Measurements from ENCODE around the gene ZDHHC14.

Gene ZDHHC14

GRCh38 chr6:157596886-157597285 lies 215.9 kb downstream of the ZDHHC14 start:
- no peak for DNase-seq (ENCODE audit: low read depth in 3 of 3)

GRCh38 chr6:157597461-157598312 lies 216.7 kb downstream of the ZDHHC14 start:
- DNase-seq (ENCODE audit: low read depth in 3 of 3): peak in 2 of 3 experiments; percentile 6 to 23

- DNase-seq (ENCODE audit: low read depth in 3 of 3): no peak
These were observed 218.2 kb downstream of the ZDHHC14 start for GRCh38 chr6:157599191-157599590.

GRCh38 chr6:157600807-157601206 lies 219.8 kb downstream of the ZDHHC14 start:
- DNase-seq (ENCODE audit: low read depth in 3 of 3): no peak

- no peak for DNase-seq (ENCODE audit: low read depth in 3 of 3)
These were observed 221.7 kb downstream of the ZDHHC14 start for GRCh38 chr6:157602521-157603295.

GRCh38 chr6:157603314-157603940 lies 222.4 kb downstream of the ZDHHC14 start:
- no peak for DNase-seq (ENCODE audit: low read depth in 3 of 3)

- no peak for DNase-seq (ENCODE audit: low read depth in 3 of 3)
These were observed 223.0 kb downstream of the ZDHHC14 start for GRCh38 chr6:157603971-157604370.

- DNase-seq (ENCODE audit: low read depth in 3 of 3): no peak
These were observed 223.8 kb downstream of the ZDHHC14 start for GRCh38 chr6:157604816-157605215.

- DNase-seq (ENCODE audit: low read depth in 3 of 3): no peak
These were observed 224.5 kb downstream of the ZDHHC14 start for GRCh38 chr6:157605484-157605883.

- DNase-seq (ENCODE audit: low read depth in 3 of 3): no peak
These were observed 225.5 kb downstream of the ZDHHC14 start for GRCh38 chr6:157606516-157606915.

- no peak for DNase-seq (ENCODE audit: low read depth in 3 of 3)
These were observed 226.5 kb downstream of the ZDHHC14 start for GRCh38 chr6:157607317-157608109.

- DNase-seq (ENCODE audit: low read depth in 3 of 3): no peak
These were observed 227.5 kb downstream of the ZDHHC14 start for GRCh38 chr6:157608221-157609075.

GRCh38 chr6:157609117-157609516 lies 228.1 kb downstream of the ZDHHC14 start:
- no peak for DNase-seq (ENCODE audit: low read depth in 3 of 3)

- no peak for DNase-seq (ENCODE audit: low read depth in 3 of 3)
These were observed 228.6 kb downstream of the ZDHHC14 start for GRCh38 chr6:157609556-157609955.

- no peak for DNase-seq (ENCODE audit: low read depth in 3 of 3)
These were observed 229.5 kb downstream of the ZDHHC14 start for GRCh38 chr6:157610451-157610999.

GRCh38 chr6:157611406-157611805 lies 230.4 kb downstream of the ZDHHC14 start:
- DNase-seq (ENCODE audit: low read depth in 3 of 3): no peak

GRCh38 chr6:157613011-157613522 lies 232.1 kb downstream of the ZDHHC14 start:
- DNase-seq (ENCODE audit: low read depth in 3 of 3): no peak

GRCh38 chr6:157614026-157614568 lies 233.1 kb downstream of the ZDHHC14 start:
- no peak for DNase-seq (ENCODE audit: low read depth in 3 of 3)

- DNase-seq (ENCODE audit: low read depth in 3 of 3): no peak
These were observed 234.4 kb downstream of the ZDHHC14 start for GRCh38 chr6:157615420-157615769.

GRCh38 chr6:157615951-157616350 lies 235.0 kb downstream of the ZDHHC14 start:
- DNase-seq (ENCODE audit: low read depth in 3 of 3): no peak

Data from stimulated activated CD4-positive, alpha-beta T cell treated with anti-CD3 and anti-CD28 coated beads, TNF-alpha, amount 100 ng/mL, for 24 hours (primary cell).